H4 (cell line): ENCODE results near the gene TCF4. TPM values are rescaled to one million over a fixed set of nuclear protein-coding genes. Genes with fewer than 3 reads are reported as not detected.

ENCODE experiments used
- DNase-seq: peaks from one replicate; pipeline ENCODE4 v3.0.0-alpha.2; 2015; ENCODE audit warnings: low spot score
- total RNA-seq: library from RNA; depleted of rRNA; stranded (reverse); fragments of >200 nt; shearing (Covaris generic); gene quantifications from 2 replicates; pipeline ENCODE4 v1.2.3, GENCODE V29; 2014

TCF4 gene
- total RNA-seq, 1 experiment from 2014 or later: 30.7 TPM

DNA sequence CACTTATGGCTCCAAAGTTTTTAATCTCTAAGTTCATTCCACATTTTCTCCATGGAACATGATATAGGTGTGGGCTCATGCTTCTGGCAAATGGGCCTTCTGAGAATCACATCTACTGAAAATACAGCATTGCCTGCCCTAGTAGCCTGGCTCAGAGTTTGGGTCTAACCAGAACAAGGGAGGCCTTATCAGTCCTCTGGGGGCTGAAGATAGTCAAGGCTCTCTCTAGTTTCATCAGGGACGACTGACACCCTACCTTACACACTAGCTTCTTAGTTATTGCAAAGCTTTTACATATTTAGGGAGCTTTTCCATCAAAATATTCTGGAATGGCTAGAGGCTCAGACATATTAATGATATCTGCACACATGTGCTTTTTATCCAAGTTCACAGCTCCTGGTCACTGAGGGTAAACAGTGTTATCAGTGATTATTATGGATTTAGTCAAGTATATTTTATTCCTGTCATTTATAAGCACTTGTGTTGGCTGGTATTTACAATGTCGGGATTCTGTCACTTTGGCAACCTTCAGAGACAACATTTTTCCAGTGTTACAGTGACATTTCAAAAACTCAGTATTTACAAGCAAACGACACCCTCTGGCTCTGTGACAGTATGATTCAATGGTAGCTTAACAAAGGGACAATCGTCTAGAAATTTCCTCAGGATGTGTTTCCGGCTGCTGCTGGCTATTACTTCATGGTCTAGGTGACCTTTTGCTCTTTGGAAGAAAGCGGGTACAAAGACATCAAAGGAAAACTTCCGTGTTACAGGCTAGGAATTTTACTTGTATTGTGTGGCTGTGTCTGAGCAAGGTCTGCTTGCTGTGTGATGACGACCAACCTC lies 200.6 kb downstream of the TCF4 start:
- DNase-seq: no peak

DNA sequence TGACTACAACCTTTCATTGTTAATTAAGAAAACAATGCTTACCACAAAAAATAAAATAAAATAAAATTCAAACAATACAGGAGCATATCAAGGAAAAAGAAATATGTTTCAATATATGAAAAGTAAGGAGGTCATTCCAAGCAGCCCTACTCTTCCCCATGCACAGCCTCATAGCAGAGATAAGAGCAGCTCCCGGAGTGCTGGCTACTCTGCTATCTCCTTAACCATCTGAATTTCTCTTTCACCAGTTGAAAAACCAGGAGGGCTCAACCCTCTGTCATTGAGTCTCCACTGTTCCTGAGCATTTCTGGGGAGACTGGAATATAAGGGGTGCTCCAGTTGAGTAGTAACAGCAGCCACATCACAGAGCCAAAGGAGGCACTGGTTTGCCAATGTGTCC lies 201.4 kb downstream of the TCF4 start:
- DNase-seq: no peak

- no peak for DNase-seq
Observed at GRCh38 chr18:55385770-55386169, 202.2 kb downstream of the TCF4 start.

DNA sequence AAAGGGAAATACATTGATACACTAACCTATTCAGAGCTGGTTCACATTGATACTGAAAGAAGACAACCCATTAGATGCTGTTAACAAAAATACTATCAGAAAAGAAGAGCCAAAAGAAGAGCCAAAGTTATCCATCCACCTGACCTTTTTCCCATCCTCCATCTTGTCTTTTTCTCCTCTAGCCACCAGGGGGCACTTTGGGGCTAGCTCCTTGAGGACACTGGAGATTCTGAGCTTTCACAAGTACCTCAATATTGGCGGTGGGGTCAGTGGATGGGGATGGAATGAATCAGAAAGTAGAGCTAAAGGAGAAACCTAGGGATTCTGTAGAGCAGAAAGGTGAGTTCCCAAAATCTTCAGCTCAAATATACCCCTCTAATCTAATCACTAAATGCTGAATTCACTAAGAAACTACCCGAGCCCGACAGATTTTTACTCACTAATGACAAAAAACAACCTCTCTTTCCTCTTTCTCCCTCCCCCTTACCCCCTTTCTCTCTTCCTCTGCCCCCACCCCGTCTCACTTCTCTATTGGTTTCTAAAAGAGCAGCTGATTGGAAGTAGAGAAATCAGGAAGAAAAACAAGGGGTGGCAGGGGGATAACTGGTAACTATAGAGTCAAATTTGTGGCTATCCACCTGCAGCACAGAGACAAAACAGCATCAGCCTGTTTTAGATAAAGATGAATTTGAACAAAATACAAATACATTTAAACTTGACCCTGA lies 203.3 kb downstream of the TCF4 start:
- DNase-seq: peak; percentile 43

DNA sequence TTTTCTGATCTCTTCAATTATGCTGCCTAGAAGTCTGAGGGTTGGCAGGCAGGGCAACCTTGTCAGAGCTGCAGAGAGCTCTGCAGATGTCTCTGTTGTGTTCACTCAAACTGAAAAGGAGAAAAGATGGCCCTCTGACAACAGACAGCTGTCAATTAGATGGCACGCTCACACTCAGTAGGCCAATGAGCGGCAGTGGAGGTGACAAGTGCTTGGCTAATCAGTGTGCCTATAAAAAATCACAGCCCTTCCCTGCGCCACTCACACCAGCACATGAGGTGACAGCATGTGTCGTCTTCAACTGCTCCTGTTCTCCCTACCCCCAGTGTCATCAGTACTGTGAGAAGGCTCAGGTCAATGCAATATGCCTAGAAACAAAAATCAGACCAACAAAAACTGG lies 203.9 kb downstream of the TCF4 start:
- DNase-seq: no peak

- DNase-seq: no peak
Observed at GRCh38 chr18:55382277-55382805, 205.7 kb downstream of the TCF4 start.

DNA sequence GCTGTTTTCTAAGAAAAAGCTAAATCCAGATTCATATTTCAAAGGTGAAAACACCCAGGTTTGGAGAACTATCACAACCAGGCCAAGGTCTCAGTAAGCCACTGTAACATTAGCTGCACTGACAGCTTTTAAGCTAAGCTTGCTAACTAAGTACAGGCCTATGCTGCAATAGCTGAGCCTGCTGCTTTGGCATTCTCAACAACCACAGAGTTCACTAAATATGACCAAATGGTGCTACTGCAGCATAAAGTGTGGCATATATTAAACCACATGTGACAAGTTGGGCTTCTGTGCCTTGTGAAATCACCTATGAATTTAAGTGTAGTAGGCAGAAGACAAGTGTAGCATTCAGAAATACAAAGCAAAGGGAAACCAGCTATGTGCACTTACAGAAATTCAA lies 206.7 kb downstream of the TCF4 start:
- DNase-seq: peak; percentile 30

- no peak for DNase-seq
Observed at GRCh38 chr18:55380589-55380988, 207.4 kb downstream of the TCF4 start.

GRCh38 chr18:55376387-55376786 lies 211.6 kb downstream of the TCF4 start:
- no peak for DNase-seq

DNA sequence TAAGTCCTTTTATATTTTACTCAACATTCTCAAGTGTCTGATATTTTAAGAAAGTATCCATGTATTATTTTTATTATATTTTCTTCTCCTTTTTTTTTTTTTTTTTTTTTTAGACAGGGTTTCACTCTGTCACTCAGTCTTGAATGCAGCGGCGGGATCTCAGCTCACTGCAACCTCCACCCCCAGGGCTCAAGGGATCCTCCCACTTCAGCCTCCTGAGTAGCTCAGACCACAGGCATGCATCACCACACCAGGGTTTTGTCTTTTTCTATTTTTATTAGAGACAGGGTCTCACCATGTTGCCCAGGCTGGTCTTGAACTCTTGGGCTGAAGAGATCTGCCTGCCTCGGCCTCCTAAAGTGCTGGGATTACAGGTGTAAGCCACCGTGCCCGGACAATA lies 212.1 kb downstream of the TCF4 start:
- DNase-seq: no peak

DNA sequence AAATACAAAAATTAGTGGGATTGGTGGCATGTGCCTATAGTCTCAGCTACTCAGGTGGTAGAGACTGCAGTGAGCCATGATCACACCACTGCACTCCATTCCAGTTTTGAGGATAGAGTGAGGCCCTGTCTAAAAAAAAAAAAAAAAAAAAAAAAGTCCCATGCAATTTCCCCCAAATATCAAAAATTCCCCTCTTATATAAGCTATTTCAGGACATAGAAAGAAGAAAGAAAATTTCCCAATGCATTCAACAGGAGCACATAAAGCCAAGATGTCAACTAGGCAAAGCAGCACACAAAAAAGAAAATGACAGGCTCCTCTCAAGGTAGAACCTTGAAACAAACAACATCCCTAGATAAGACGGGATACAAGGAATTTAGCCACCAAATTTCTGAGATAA lies 213.3 kb downstream of the TCF4 start:
- DNase-seq: no peak

DNA sequence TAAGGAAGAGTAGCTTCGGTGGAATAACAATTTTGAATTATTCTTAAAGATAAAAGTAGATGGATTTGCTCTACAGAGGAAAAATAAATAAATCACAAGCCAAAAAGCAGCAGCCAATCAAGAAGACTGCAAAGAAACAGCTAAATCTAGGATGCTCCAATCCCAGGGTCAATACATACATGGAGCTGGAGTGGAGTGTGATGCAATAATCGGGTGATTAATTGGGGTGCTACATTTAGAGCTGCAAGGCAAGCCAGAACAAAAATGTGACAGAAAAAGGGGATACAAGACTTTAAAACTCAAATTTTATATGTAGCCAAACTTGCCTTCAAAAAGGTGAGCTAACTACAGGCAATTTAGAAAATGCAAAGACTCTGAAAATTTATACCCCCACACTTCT lies 215.8 kb downstream of the TCF4 start:
- DNase-seq: no peak

- DNase-seq: no peak
Observed at GRCh38 chr18:55370936-55371335, 217.1 kb downstream of the TCF4 start.

DNA sequence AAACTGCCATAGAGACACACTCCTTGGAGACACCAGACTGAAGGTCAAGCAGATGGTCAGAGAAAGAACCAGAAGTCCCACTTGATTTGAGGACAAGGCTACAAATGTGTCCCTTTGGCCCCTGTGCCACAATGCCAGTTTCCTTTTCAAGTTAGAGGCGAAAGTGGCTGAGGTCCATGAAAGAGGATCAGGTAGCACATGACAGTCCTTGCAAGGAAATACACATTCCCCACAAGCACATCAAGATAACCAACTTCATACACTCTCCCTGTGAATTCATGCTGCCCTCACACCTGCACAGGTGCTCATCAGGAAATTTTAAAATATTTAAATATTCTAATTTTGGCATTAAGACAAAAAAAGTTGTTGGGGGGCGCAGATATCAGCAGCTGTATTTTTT lies 218.6 kb downstream of the TCF4 start:
- no peak for DNase-seq

DNA sequence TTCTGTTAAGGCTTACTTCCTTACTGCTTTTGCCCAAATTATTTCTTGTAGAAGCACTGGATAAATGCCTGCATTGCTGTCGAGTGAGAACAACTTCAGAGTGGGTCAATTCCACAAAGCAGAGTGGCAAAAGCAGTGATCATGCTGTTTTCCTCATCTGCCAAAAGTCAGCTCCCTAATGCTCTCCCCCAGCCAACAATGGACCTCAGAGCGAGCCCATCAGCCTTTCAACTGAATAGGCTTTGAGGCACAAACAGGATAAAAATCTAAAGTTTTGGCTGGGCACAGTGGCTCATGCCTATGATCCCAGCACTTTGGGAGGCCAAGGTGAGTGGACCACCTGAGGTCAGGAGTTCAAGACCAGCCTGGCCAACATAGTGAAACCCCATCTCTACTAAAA lies 222.7 kb downstream of the TCF4 start:
- DNase-seq: no peak

DNA sequence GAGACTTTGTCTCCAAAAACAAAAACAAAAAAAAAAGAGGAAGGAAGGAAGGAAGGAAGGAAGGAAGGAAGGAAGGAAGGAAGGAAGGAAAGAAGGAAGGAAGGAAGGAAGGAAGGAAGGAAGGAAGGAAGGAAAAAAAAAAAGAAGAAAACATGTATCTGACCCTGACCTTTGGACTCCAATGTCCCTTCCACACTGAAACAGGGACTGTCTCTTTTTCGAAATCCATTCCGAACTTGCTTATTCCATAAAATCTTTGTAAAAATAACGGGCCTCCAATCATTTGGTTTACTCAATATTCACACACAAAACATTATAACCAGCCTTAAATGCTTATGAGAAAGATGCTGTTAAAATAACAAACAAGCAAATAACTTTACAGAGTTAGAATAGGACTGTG lies 225.7 kb downstream of the TCF4 start:
- no peak for DNase-seq

DNA sequence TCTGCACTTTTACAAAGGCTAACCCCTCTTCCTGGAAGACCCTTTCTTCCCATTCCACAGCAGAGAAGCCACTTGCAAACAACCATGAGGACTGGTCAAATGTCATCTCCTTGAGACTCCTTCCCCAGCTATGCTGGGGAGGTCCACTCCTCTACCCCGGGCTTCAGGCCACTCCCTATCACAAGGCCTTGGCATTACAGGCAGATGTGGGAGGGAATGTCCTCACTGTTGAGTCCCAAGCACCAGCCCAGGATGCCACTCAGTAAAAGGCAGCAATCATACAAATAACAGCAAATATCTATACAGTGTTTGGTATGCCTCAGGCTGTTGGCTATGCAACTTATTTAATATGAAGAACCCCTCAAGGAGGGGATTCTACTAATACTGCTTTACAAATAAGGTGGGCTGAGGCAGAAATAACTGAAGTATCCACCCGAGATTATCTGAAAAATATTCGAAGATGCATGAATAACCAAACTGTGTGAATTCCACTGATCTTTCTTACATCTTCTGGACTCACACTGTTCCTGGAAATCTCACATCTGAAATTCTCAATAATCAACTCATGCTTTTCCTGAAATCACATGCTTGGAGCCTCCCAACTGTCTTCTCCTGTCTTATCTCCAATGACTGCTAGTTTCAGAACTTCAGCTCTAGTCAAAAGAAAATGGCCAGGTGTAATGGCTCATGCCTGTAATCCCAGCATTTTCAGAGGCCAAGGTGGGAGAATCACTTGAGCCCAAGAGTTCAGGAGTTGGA lies 226.3 kb downstream of the TCF4 start:
- no peak for DNase-seq

- no peak for DNase-seq
Observed at GRCh38 chr18:55360061-55360460, 227.9 kb downstream of the TCF4 start.

- no peak for DNase-seq
Observed at GRCh38 chr18:55356815-55357214, 231.2 kb downstream of the TCF4 start.

GRCh38 chr18:55355223-55355622 lies 232.8 kb downstream of the TCF4 start:
- DNase-seq: no peak

GRCh38 chr18:55354795-55355194 lies 233.2 kb downstream of the TCF4 start:
- DNase-seq: no peak

GRCh38 chr18:55353806-55354205 lies 234.2 kb downstream of the TCF4 start:
- DNase-seq: no peak
